Measurements from ENCODE around the gene ASCC1. TPM values are rescaled to one million over a fixed set of nuclear protein-coding genes. Genes with fewer than 3 reads are reported as not detected.
A peak's percentile ranks its signal among the peaks of the same experiment; 100 is the strongest.

Gene ASCC1
- total RNA-seq, 2 experiments from 2014 or later = 16.5 to 19.0 TPM

DNA sequence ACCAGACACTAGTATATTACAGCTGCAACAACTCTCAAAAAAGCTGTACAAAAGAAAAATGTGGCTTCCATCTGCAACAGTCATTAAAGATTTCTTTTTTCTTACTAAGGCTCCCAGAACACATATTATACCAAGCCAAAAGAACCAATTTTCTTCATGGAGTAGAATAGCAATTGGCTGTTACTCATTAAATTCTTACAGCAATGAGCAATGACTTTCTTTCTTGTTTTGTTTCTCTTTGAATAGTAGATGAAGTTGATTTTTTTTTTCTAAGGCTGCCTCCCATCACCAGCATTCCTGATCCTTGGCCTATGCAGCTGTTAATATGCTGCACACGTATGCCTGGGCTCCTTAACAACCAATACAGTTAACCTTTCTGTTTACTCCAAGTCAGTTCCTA is 91.1 kb downstream of the ASCC1 start:
- ATAC-seq (ENCODE audit: poor library complexity) (no peak), DNase-seq (no peak)
- Histone ChIP-seq H3K9me3 (ENCODE audit: control insufficient read depth in 1 of 2, insufficient read depth in 1 of 2, low read length in 2 of 2) (no peaks in the 10 kb centered on the region), H3K36me3 (ENCODE audit: insufficient read depth, low read length) (peaks cover 6% of the 10 kb centered on the region), H3K4me3 (ENCODE audit: low read length) (no peak overlapping the region), H3K27ac (ENCODE audit: low read depth in 1 of 2, low read length in 2 of 2) (no peak overlapping the region), H3K4me1 (ENCODE audit: insufficient read depth, low read length) (peaks cover 11% of the 10 kb centered on the region), H3K27me3 (ENCODE audit: control insufficient read depth in 1 of 2, insufficient read depth in 2 of 2, low read length in 2 of 2) (no peaks in the 10 kb centered on the region)
- H3K27me3 Mint-ChIP-seq = no peaks in the 10 kb centered on the region
- peaks cover 62% of the 10 kb centered on the region for H3K4me1 Mint-ChIP-seq (ENCODE audit: low read depth)
- CTCF ChIA-PET = interaction anchor here (0.7 to 5.0 kb wide), 5 partner anchors 8 to 213 kb away, joined by 4 to 30 read pairs (median 8); no protein-coding TSS in a partner anchor
- no peak overlapping the region for H3K4me3 Mint-ChIP-seq
- TF ChIP-seq, protein P1, sequence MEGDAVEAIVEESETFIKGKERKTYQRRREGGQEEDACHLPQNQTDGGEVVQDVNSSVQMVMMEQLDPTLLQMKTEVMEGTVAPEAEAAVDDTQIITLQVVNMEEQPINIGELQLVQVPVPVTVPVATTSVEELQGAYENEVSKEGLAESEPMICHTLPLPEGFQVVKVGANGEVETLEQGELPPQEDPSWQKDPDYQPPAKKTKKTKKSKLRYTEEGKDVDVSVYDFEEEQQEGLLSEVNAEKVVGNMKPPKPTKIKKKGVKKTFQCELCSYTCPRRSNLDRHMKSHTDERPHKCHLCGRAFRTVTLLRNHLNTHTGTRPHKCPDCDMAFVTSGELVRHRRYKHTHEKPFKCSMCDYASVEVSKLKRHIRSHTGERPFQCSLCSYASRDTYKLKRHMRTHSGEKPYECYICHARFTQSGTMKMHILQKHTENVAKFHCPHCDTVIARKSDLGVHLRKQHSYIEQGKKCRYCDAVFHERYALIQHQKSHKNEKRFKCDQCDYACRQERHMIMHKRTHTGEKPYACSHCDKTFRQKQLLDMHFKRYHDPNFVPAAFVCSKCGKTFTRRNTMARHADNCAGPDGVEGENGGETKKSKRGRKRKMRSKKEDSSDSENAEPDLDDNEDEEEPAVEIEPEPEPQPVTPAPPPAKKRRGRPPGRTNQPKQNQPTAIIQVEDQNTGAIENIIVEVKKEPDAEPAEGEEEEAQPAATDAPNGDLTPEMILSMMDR (IDR thresholded peaks at IDR 0.05) = no peak
- intact Hi-C loops (cut with DNase I, micrococcal nuclease) = loop anchor here (2.0 to 5.0 kb wide), 2 partner anchors 38 to 212 kb away; partner anchors contain the start of gene SPOCK2 (in 2 of the 2)
- POLR2A ChIA-PET = interaction anchor here (1.1 to 4.4 kb wide), 6 partner anchors 10 to 172 kb away, joined by 3 to 44 read pairs (median 6); partner anchors contain the start of gene SPOCK2
- H3K9me3 Mint-ChIP-seq = no peaks in the 10 kb centered on the region
- H3K27ac Mint-ChIP-seq = peak overlapping the region; percentile 1
- peaks cover 20% of the 10 kb centered on the region for H3K36me3 Mint-ChIP-seq (ENCODE audit: low read depth)

DNA sequence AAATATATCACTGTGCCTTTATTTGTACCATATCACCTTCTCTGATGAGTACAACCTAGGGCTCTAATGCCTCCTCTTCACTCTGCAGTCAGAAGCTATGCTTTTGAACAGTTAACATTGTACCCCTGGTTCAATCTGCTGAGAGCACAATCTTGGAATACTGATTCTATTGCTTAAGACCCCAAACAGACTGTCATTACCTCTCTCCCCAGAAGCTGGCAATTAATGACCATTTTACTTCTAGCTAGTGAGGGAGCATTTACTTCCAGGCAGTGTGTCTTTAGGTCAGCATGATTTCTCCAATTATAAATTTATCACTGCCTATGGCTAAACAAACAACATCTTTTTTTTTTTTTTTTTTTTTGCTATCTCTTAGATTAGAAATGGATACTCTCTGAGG is 91.7 kb downstream of the ASCC1 start:
- no peak overlapping the region for H3K27ac ChIP-seq (ENCODE audit: low read depth in 1 of 2, low read length in 2 of 2)
- TF ChIP-seq, protein P1 (IDR thresholded peaks at IDR 0.05) = no peak
- H3K36me3 Mint-ChIP-seq (ENCODE audit: low read depth) = peaks cover 24% of the 10 kb centered on the region
- DNase-seq (no peak), ATAC-seq (ENCODE audit: poor library complexity) (no peak)
- peaks cover 64% of the 10 kb centered on the region for H3K4me1 Mint-ChIP-seq (ENCODE audit: low read depth)
- no peak overlapping the region for H3K4me3 ChIP-seq (ENCODE audit: low read length)
- no peaks in the 10 kb centered on the region for H3K9me3 Mint-ChIP-seq
- intact Hi-C loops (cut with DNase I, micrococcal nuclease) = loop anchor here in 1 of 2 experiments (2.0 kb wide), 1 partner anchor 212 kb away; no protein-coding TSS in a partner anchor
- H3K36me3 ChIP-seq (ENCODE audit: insufficient read depth, low read length) = peaks cover 6% of the 10 kb centered on the region
- no peaks in the 10 kb centered on the region for H3K27me3 Mint-ChIP-seq
- no peaks in the 10 kb centered on the region for H3K9me3 ChIP-seq (ENCODE audit: control insufficient read depth in 1 of 2, insufficient read depth in 1 of 2, low read length in 2 of 2)
- H3K27me3 ChIP-seq (ENCODE audit: control insufficient read depth in 1 of 2, insufficient read depth in 2 of 2, low read length in 2 of 2) = no peaks in the 10 kb centered on the region
- no peak overlapping the region for H3K4me3 Mint-ChIP-seq
- H3K27ac Mint-ChIP-seq = peak overlapping the region; percentile 1
- ChIA-PET POLR2A (interaction anchor here (1.1 to 1.2 kb wide), 3 partner anchors 22 to 196 kb away, joined by 3 to 9 read pairs (median 4); no protein-coding TSS in a partner anchor), CTCF (interaction anchor here (0.6 to 5.0 kb wide), 5 partner anchors 76 to 214 kb away, joined by 3 to 30 read pairs (median 4); no protein-coding TSS in a partner anchor)
- peaks cover 11% of the 10 kb centered on the region for H3K4me1 ChIP-seq (ENCODE audit: insufficient read depth, low read length)

DNA sequence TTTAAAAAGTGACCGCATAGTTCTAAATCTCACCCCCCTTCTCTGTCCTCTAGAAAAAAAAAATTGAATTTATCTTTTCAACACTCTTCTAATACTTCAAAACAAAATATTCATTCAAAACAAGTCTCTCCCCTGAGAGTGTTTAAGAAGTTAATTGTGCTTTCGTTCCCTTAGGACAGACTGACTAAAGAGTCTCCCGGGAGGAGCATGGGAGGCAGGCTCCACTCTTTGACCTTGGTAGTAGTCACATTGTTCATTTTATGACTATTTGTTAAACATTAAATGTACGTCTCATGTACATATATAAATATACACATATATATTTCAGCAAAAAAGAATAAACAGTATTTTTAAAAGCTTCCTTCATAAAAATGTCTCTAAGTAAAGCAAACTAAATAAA is 92.5 kb downstream of the ASCC1 start:
- peaks cover 6% of the 10 kb centered on the region for H3K36me3 ChIP-seq (ENCODE audit: insufficient read depth, low read length)
- H3K9me3 ChIP-seq (ENCODE audit: control insufficient read depth in 1 of 2, insufficient read depth in 1 of 2, low read length in 2 of 2) = no peaks in the 10 kb centered on the region
- H3K27me3 Mint-ChIP-seq = no peaks in the 10 kb centered on the region
- no peak overlapping the region for H3K4me3 Mint-ChIP-seq
- H3K27ac ChIP-seq (ENCODE audit: low read depth in 1 of 2, low read length in 2 of 2) = no peak overlapping the region
- no peaks in the 10 kb centered on the region for H3K27me3 ChIP-seq (ENCODE audit: control insufficient read depth in 1 of 2, insufficient read depth in 2 of 2, low read length in 2 of 2)
- H3K27ac Mint-ChIP-seq = peak overlapping the region; percentile 24
- DNase-seq (no peak), ATAC-seq (ENCODE audit: poor library complexity) (no peak)
- ChIA-PET CTCF (interaction anchor here (1.0 kb wide), 1 partner anchor 75 kb away, joined by 3 read pairs; no protein-coding TSS in a partner anchor), POLR2A (interaction anchor here (1.1 to 1.9 kb wide), 3 partner anchors 15 to 197 kb away, joined by 3 to 9 read pairs (median 7); no protein-coding TSS in a partner anchor)
- intact Hi-C loops (cut with DNase I, micrococcal nuclease) = loop anchor here in 1 of 2 experiments (2.0 kb wide), 1 partner anchor 213 kb away; no protein-coding TSS in a partner anchor
- H3K4me3 ChIP-seq (ENCODE audit: low read length) = no peak overlapping the region
- TF ChIP-seq, protein P1 (IDR thresholded peaks at IDR 0.05) = no peak
- peaks cover 32% of the 10 kb centered on the region for H3K36me3 Mint-ChIP-seq (ENCODE audit: low read depth)
- peaks cover 11% of the 10 kb centered on the region for H3K4me1 ChIP-seq (ENCODE audit: insufficient read depth, low read length)
- peaks cover 67% of the 10 kb centered on the region for H3K4me1 Mint-ChIP-seq (ENCODE audit: low read depth)
- H3K9me3 Mint-ChIP-seq = no peaks in the 10 kb centered on the region
